ENCODE data around the gene DENND6B.

DENND6B gene

DNA sequence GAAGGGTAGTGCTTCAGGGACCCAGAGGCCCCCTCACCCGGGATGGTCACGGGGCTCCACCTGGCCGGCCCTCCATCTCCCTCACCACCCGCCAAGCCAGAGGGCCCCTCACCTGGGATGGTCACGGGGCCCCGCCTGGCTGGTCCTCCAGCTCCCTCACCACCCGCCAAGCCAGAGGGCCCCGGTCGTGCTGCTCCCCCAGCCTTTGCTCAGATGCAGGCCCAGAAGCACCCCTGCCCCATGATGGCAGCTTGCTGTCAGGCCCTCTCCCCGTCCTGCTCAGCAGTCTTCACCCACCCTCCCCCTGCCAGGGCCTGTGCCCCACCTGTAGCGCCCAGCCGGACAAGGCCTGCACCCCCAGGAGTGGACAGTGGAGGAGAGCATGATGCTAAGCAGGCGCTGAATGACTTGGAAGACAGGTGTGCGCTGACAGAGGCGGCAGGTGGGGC lies 7.3 kb downstream of the DENND6B start:
- Histone ChIP-seq H3K27me3 (ENCODE audit: insufficient read depth, low read length) (no peaks in the 10 kb centered on the region), H2AFZ (ENCODE audit: insufficient read depth, low read length, poor library complexity) (no peak overlapping the region), H2BK12ac (ENCODE audit: low read length) (no peak overlapping the region), H3K23ac (ENCODE audit: low read length) (no peak overlapping the region), H3K27ac (ENCODE audit: low read depth, low read length) (no peak overlapping the region), H4K12ac (ENCODE audit: low read depth, low read length) (no peak overlapping the region), H3K79me1 (ENCODE audit: low read length) (no peaks in the 10 kb centered on the region), H2AK5ac (ENCODE audit: low read length) (no peak overlapping the region), H3K36me3 (ENCODE audit: control insufficient read depth in 1 of 2, insufficient read depth in 2 of 2, low read length in 2 of 2) (no peaks in the 10 kb centered on the region), H2BK5ac (ENCODE audit: low read depth, low read length, poor library complexity) (no peak overlapping the region), H3K4me1 (ENCODE audit: control insufficient read depth in 1 of 2, insufficient read depth in 2 of 2, low read length in 2 of 2) (peaks cover 2 to 5% of the 10 kb centered on the region in 2 experiments), H4K8ac (ENCODE audit: low read depth, low read length) (no peak overlapping the region), H3K9ac (ENCODE audit: low read length) (no peak overlapping the region), H3K79me2 (ENCODE audit: control insufficient read depth, insufficient read depth, low read length, poor library complexity) (no peaks in the 10 kb centered on the region), H3K14ac (ENCODE audit: low read length) (no peak overlapping the region), H3K18ac (ENCODE audit: low read length) (no peak overlapping the region), H4K91ac (ENCODE audit: low read depth, low read length) (no peak overlapping the region), H3K4me2 (ENCODE audit: low read length) (no peak overlapping the region), H2BK120ac (ENCODE audit: insufficient read depth, low read length, poor library complexity) (no peak overlapping the region), H3K4ac (ENCODE audit: low read depth, low read length) (no peak overlapping the region), H3K4me3 (ENCODE audit: low read depth, low read length) (no peak overlapping the region), H3K9me3 (ENCODE audit: insufficient read depth, low read depth, low read length) (no peaks in the 10 kb centered on the region)
- DNase-seq, result no peak
- no CpG with 5 or more reads among the region's 15 CpGs for WGBS (ENCODE audit: extremely low coverage, insufficient coverage, insufficient read length)

DNA sequence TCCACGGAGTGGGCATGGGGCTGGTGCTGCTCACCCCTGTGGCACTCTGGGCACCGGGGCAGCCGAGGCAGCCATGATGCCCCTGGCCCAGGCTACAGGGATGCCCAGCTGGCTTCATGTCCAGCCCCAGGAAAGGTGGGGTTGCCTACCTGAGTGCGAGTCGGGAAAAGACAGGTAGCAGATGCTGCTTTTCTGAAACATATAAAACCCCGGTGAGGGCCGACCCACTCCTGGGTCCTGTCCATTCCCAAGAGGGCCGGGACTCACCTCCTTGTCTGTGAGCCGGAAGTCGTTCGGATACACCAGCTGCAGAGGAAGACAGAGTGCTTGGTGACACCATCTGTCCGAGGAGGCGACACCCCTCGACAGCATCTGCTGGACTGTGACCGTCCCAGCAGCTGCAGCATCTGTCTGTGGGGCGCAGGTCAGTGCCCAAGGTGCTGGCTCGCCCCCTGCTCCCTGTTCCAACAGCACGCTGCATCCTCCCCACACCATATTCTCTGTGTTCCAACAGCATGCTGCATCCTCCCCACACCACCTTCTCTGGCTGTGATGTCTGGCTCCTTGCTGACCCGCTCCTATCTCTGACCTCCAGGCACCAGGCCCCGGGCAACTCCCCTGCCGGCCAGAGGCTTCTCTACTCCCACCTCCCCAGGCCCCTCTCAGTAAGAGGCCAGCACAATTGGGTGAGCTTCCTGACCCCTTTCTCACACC lies 8.0 kb downstream of the DENND6B start:
- Histone ChIP-seq H3K36me3 (ENCODE audit: control insufficient read depth in 1 of 2, insufficient read depth in 2 of 2, low read length in 2 of 2) (no peaks in the 10 kb centered on the region), H3K9me3 (ENCODE audit: insufficient read depth, low read depth, low read length) (no peaks in the 10 kb centered on the region)

DNA sequence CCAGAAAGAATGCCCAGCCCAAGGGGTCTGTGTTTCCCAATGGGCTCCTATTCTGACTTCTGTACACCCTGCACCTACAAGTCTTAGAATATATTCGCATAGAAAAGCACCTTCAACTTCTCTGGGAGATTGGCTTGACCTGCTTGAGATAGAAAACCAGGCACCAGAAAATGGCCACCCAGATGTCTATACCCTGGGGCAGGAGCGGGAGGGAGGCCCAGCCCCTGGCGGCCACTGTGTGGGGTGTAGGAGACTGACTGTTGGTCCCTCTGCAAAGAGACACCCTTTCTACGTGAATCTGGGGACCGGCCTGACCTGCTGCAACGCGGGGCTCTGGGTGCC lies 8.5 kb downstream of the DENND6B start:
- no peaks in the 10 kb centered on the region for H3K79me2 ChIP-seq (ENCODE audit: control insufficient read depth, insufficient read depth, low read length, poor library complexity)
- H3K4me1 ChIP-seq (ENCODE audit: control insufficient read depth in 1 of 2, insufficient read depth in 2 of 2, low read length in 2 of 2), result peaks cover 4 to 6% of the 10 kb centered on the region in 2 experiments
- no peak overlapping the region for H2BK5ac ChIP-seq (ENCODE audit: low read depth, low read length, poor library complexity)
- H4K12ac ChIP-seq (ENCODE audit: low read depth, low read length), result no peak overlapping the region
- no peak overlapping the region for H3K27ac ChIP-seq (ENCODE audit: low read depth, low read length)
- H3K14ac ChIP-seq (ENCODE audit: low read length), result no peak overlapping the region
- no CpG with 5 or more reads among the region's 7 CpGs for WGBS (ENCODE audit: extremely low coverage, insufficient coverage, insufficient read length)
- H3K23ac ChIP-seq (ENCODE audit: low read length), result no peak overlapping the region
- no peak overlapping the region for H2AFZ ChIP-seq (ENCODE audit: insufficient read depth, low read length, poor library complexity)
- no peak overlapping the region for H3K18ac ChIP-seq (ENCODE audit: low read length)
- H3K4me2 ChIP-seq (ENCODE audit: low read length), result no peak overlapping the region
- no peak overlapping the region for H4K8ac ChIP-seq (ENCODE audit: low read depth, low read length)
- no peak overlapping the region for H3K9ac ChIP-seq (ENCODE audit: low read length)
- no peak overlapping the region for H2AK5ac ChIP-seq (ENCODE audit: low read length)
- no peaks in the 10 kb centered on the region for H3K27me3 ChIP-seq (ENCODE audit: insufficient read depth, low read length)
- no peak overlapping the region for H3K4me3 ChIP-seq (ENCODE audit: low read depth, low read length)
- H3K9me3 ChIP-seq (ENCODE audit: insufficient read depth, low read depth, low read length), result no peaks in the 10 kb centered on the region
- no peaks in the 10 kb centered on the region for H3K36me3 ChIP-seq (ENCODE audit: control insufficient read depth in 1 of 2, insufficient read depth in 2 of 2, low read length in 2 of 2)
- H4K91ac ChIP-seq (ENCODE audit: low read depth, low read length), result no peak overlapping the region
- no peak overlapping the region for H2BK12ac ChIP-seq (ENCODE audit: low read length)
- H2BK120ac ChIP-seq (ENCODE audit: insufficient read depth, low read length, poor library complexity), result no peak overlapping the region
- no peaks in the 10 kb centered on the region for H3K79me1 ChIP-seq (ENCODE audit: low read length)
- no peak overlapping the region for H3K4ac ChIP-seq (ENCODE audit: low read depth, low read length)
- no peak for DNase-seq

More for the DNA sequence above, 8.0 kb downstream of the DENND6B start:
- H4K91ac ChIP-seq (ENCODE audit: low read depth, low read length), result no peak overlapping the region
- no peak overlapping the region for H4K12ac ChIP-seq (ENCODE audit: low read depth, low read length)
- no peaks in the 10 kb centered on the region for H3K27me3 ChIP-seq (ENCODE audit: insufficient read depth, low read length)
- H3K79me2 ChIP-seq (ENCODE audit: control insufficient read depth, insufficient read depth, low read length, poor library complexity), result no peaks in the 10 kb centered on the region
- no peak overlapping the region for H3K14ac ChIP-seq (ENCODE audit: low read length)
- no peak overlapping the region for H2BK5ac ChIP-seq (ENCODE audit: low read depth, low read length, poor library complexity)
- H3K4ac ChIP-seq (ENCODE audit: low read depth, low read length), result no peak overlapping the region
- H2BK12ac ChIP-seq (ENCODE audit: low read length), result no peak overlapping the region
- H3K79me1 ChIP-seq (ENCODE audit: low read length), result no peaks in the 10 kb centered on the region
- H3K4me2 ChIP-seq (ENCODE audit: low read length), result no peak overlapping the region
- H4K8ac ChIP-seq (ENCODE audit: low read depth, low read length), result no peak overlapping the region
- H2BK120ac ChIP-seq (ENCODE audit: insufficient read depth, low read length, poor library complexity), result no peak overlapping the region
- WGBS (ENCODE audit: extremely low coverage, insufficient coverage, insufficient read length), result no CpG with 5 or more reads among the region's 21 CpGs
- no peak overlapping the region for H3K4me3 ChIP-seq (ENCODE audit: low read depth, low read length)
- no peak overlapping the region for H3K27ac ChIP-seq (ENCODE audit: low read depth, low read length)
- no peak overlapping the region for H2AK5ac ChIP-seq (ENCODE audit: low read length)
- H2AFZ ChIP-seq (ENCODE audit: insufficient read depth, low read length, poor library complexity), result no peak overlapping the region
- DNase-seq, result no peak
- H3K18ac ChIP-seq (ENCODE audit: low read length), result no peak overlapping the region
- no peak overlapping the region for H3K9ac ChIP-seq (ENCODE audit: low read length)
- H3K4me1 ChIP-seq (ENCODE audit: control insufficient read depth in 1 of 2, insufficient read depth in 2 of 2, low read length in 2 of 2), result peaks cover 4 to 6% of the 10 kb centered on the region in 2 experiments
- no peak overlapping the region for H3K23ac ChIP-seq (ENCODE audit: low read length)

DNA sequence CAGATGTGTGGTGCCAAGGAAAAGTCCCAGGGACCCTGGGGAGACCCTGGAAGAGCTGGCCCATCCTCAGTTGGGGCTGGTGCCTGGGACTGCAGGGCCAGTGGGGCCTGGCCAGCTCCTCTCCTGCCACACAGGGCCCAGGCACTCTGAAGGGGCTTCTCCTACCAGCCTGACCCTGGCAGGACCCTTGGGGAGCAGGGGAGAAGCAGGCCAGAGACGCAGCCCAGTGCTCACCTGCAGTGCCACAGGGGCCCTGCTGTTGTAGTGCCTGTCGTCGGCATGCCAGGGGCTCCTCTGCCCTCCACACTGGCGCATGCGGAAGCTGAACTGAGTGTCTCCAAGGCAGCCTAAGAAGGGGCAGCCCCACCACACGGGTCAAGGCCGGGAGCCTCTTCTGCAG lies 9.1 kb downstream of the DENND6B start:
- Histone ChIP-seq H2BK5ac (ENCODE audit: low read depth, low read length, poor library complexity) (no peak overlapping the region), H3K4ac (ENCODE audit: low read depth, low read length) (no peak overlapping the region), H3K4me2 (ENCODE audit: low read length) (no peak overlapping the region), H2AFZ (ENCODE audit: insufficient read depth, low read length, poor library complexity) (no peak overlapping the region), H3K4me1 (ENCODE audit: control insufficient read depth in 1 of 2, insufficient read depth in 2 of 2, low read length in 2 of 2) (peaks cover 4 to 6% of the 10 kb centered on the region in 2 experiments), H4K91ac (ENCODE audit: low read depth, low read length) (no peak overlapping the region), H2BK12ac (ENCODE audit: low read length) (no peak overlapping the region), H4K12ac (ENCODE audit: low read depth, low read length) (no peak overlapping the region), H4K8ac (ENCODE audit: low read depth, low read length) (no peak overlapping the region), H3K4me3 (ENCODE audit: low read depth, low read length) (no peak overlapping the region), H2AK5ac (ENCODE audit: low read length) (no peak overlapping the region), H3K27ac (ENCODE audit: low read depth, low read length) (no peak overlapping the region), H3K9ac (ENCODE audit: low read length) (no peak overlapping the region), H3K36me3 (ENCODE audit: control insufficient read depth in 1 of 2, insufficient read depth in 2 of 2, low read length in 2 of 2) (no peaks in the 10 kb centered on the region), H3K23ac (ENCODE audit: low read length) (no peak overlapping the region), H3K79me2 (ENCODE audit: control insufficient read depth, insufficient read depth, low read length, poor library complexity) (no peaks in the 10 kb centered on the region), H3K14ac (ENCODE audit: low read length) (no peak overlapping the region), H3K27me3 (ENCODE audit: insufficient read depth, low read length) (no peaks in the 10 kb centered on the region), H3K18ac (ENCODE audit: low read length) (no peak overlapping the region), H2BK120ac (ENCODE audit: insufficient read depth, low read length, poor library complexity) (no peak overlapping the region), H3K9me3 (ENCODE audit: insufficient read depth, low read depth, low read length) (no peaks in the 10 kb centered on the region), H3K79me1 (ENCODE audit: low read length) (no peaks in the 10 kb centered on the region)
- WGBS (ENCODE audit: extremely low coverage, insufficient coverage, insufficient read length), result no CpG with 5 or more reads among the region's 7 CpGs
- DNase-seq, result no peak

Data from trophoblast cell (in vitro differentiated cells and primary cell).